K562 (cell line): ENCODE measurements around the gene LAPTM5. TPM values are rescaled to one million over a fixed set of nuclear protein-coding genes. Genes with fewer than 3 reads are reported as not detected.

Experiments used
- ATAC-seq: fragments of 200-7000 bp; cut with Tn5 transposase; 3 replicates; pipeline ENCODE4 v1.9.1; 2020; ENCODE audit warnings: moderate library complexity
- BruUV-seq: library from RNA; stranded (reverse); fragments of 400-500 nt; replicated peaks from 2 replicates; lab custom pipeline; 2021; lab: Mats Ljungman, UMichigan
- CTCF ChIA-PET: fragments of 300-600 bp; formaldehyde crosslinking; extraction: SDS; loops from one replicate; lab custom pipeline; 2021; ENCODE audit warnings: low intra/inter-chr PET ratio; lab: Yijun Ruan, JAX
- POLR2A ChIA-PET: fragments of 300-600, 350-650 bp; sonication (Branson Sonifier 250); formaldehyde crosslinking; extraction: SDS; loops from one replicate; lab custom pipeline; 2021; ENCODE audit warnings: antibody characterized with exemption, inconsistent platforms; lab: Yijun Ruan, JAX
- DNase-seq, 4 experiments: peaks; one replicate each; pipeline versions ENCODE4 v3.0.0 to v3.0.0-alpha.2; 2011 to 2018; ENCODE audit warnings: low spot score in 3 of 4, mixed read lengths in 3 of 4; ENCODE audit errors: extremely low read depth in 1 of 4
- FAIRE-seq: peaks from 2 replicates; lab custom pipeline; 2011; peaks lifted over from hg19 to GRCh38; lab: Jason Lieb, UNC
- H2AFZ ChIP-seq: 2 replicates; pipeline ENCODE4 v1.6.0; 2011; ENCODE audit warnings: low read depth, low read length, control low read depth, inconsistent platforms
- H3K27ac ChIP-seq: fragments of 200-600 bp; 3 replicates; pipeline ENCODE4 v1.8.0; 2011; ENCODE audit warnings: low read depth, mild to moderate bottlenecking, control low read depth, inconsistent platforms, low read length, moderate library complexity, mixed read lengths; ENCODE audit errors: extremely low read depth
- H3K27me3 ChIP-seq, 2 experiments: fragments of 300-600 bp in 1 of 2; 2 replicates in 1 of 2; 3 replicates in 1 of 2; pipeline versions ENCODE4 v1.6.0 to v1.8.0; 2011; ENCODE audit warnings: inconsistent platforms in 2 of 2, low read length in 2 of 2, mild to moderate bottlenecking in 1 of 2, mixed read lengths in 1 of 2, moderate library complexity in 1 of 2; ENCODE audit not compliant: control insufficient read depth in 2 of 2, insufficient read depth in 2 of 2
- H3K36me3 ChIP-seq: fragments of 300-600 bp; 3 replicates; pipeline ENCODE4 v1.8.0; 2011; ENCODE audit warnings: mild to moderate bottlenecking, low read length, inconsistent platforms; ENCODE audit not compliant: control insufficient read depth, insufficient read depth
- H3K4me1 ChIP-seq, 2 experiments: fragments of 200-600 bp in 1 of 2; replicated peaks in 1 of 2; 2 replicates in 1 of 2; 3 replicates in 1 of 2; pipeline versions ENCODE4 v1.5.1 to v1.8.0; 2011; ENCODE audit warnings: inconsistent platforms in 2 of 2, low read length in 2 of 2, mild to moderate bottlenecking in 1 of 2, mixed read lengths in 1 of 2, moderate library complexity in 1 of 2; ENCODE audit not compliant: control insufficient read depth in 2 of 2, insufficient read depth in 2 of 2
- H3K4me2 ChIP-seq: 2 replicates; pipeline ENCODE4 v1.6.1; 2011; ENCODE audit warnings: low read length, control low read depth, inconsistent platforms, mixed read lengths; ENCODE audit not compliant: insufficient read depth
- H3K4me3 ChIP-seq: fragments of 200-600 bp; sonication (generic), shearing (Covaris generic); 2 replicates; pipeline ENCODE4 v1.5.1; 2016; ENCODE audit warnings: control low read depth, inconsistent platforms
- H3K79me2 ChIP-seq: fragments of 200-600 bp; 3 replicates; pipeline ENCODE4 v1.8.0; 2011; ENCODE audit warnings: low read length, inconsistent platforms; ENCODE audit not compliant: control insufficient read depth, insufficient read depth
- H3K9ac ChIP-seq, 2 experiments: 2 replicates each; pipeline versions ENCODE4 v1.6.0 to v1.6.1; 2011; ENCODE audit warnings: low read depth in 2 of 2, low read length in 2 of 2, control low read depth in 1 of 2, inconsistent platforms in 1 of 2, mild to moderate bottlenecking in 1 of 2, mixed read lengths in 1 of 2; ENCODE audit not compliant: insufficient read depth in 1 of 2
- H3K9me1 ChIP-seq: one replicate; pipeline ENCODE4 v1.6.0; 2011; ENCODE audit warnings: inconsistent platforms, mild to moderate bottlenecking, low read length, moderate library complexity; ENCODE audit not compliant: control insufficient read depth, insufficient read depth
- H3K9me3 ChIP-seq: replicated peaks from 2 replicates; pipeline ENCODE4 v1.5.1; 2011; ENCODE audit warnings: low read depth, low read length, inconsistent platforms; ENCODE audit not compliant: control insufficient read depth, insufficient read depth
- H4K20me1 ChIP-seq: replicated peaks from 2 replicates; pipeline ENCODE4 v1.6.1; 2011; ENCODE audit warnings: low read length, inconsistent platforms, mixed read lengths; ENCODE audit not compliant: control insufficient read depth, insufficient read depth
- CREB3 ChIP-seq: fragments of 450-650 bp; conservative IDR thresholded peaks from 2 replicates; pipeline ENCODE4 v1.6.1; 2016; ENCODE audit warnings: missing genetic modification characterization, low read depth, mild to moderate bottlenecking, missing compliant biosample characterization, moderate library complexity
- CXXC5 ChIP-seq: fragments of 250-450 bp; sonication (Bioruptor Pico); IDR thresholded peaks from 2 replicates; pipeline ENCODE4 v1.8.0; 2022; ENCODE audit warnings: inconsistent platforms, mild to moderate bottlenecking, moderate library complexity
- GATAD2A ChIP-seq: fragments of 450-650 bp; IDR thresholded peaks from 2 replicates; pipeline ENCODE4 v1.6.1; 2017
- HDAC8 ChIP-seq: fragments of 450-650 bp; IDR thresholded peaks from 2 replicates; pipeline ENCODE4 v1.6.1; 2016; ENCODE audit warnings: mild to moderate bottlenecking, missing genetic modification characterization, moderate library complexity, missing compliant biosample characterization
- IRF2 ChIP-seq: sonication (generic); formaldehyde crosslinking; IDR thresholded peaks from 2 replicates; pipeline ENCODE4 v1.8.1; 2022; ENCODE audit warnings: mild to moderate bottlenecking, missing genetic modification reagents
- NFE2 ChIP-seq: IDR thresholded peaks from 2 replicates; pipeline ENCODE4 v1.6.1; 2014; ENCODE audit warnings: antibody characterized with exemption, low read depth
- PURB ChIP-seq: sonication (generic); formaldehyde crosslinking; IDR thresholded peaks from 2 replicates; pipeline ENCODE4 v1.9.0; 2021; ENCODE audit warnings: low read depth, mild to moderate bottlenecking, missing genetic modification reagents
- RBBP5 ChIP-seq: fragments of 200-600 bp; sonication (generic); IDR thresholded peaks from 2 replicates; pipeline ENCODE4 v1.6.1; 2012; ENCODE audit warnings: borderline replicate concordance, mild to moderate bottlenecking, low read length, control low read depth, inconsistent platforms; ENCODE audit not compliant: insufficient read depth, poor library complexity, severe bottlenecking
- SMAD2 ChIP-seq: fragments of 150-350 bp; IDR thresholded peaks from 2 replicates; pipeline ENCODE4 v1.6.1; 2014; ENCODE audit warnings: low read depth, mild to moderate bottlenecking, low read length
- SMAD3 ChIP-seq: fragments of 450-650 bp; formaldehyde crosslinking; conservative IDR thresholded peaks from 2 replicates; pipeline ENCODE4 v1.4.0; 2020; ENCODE audit warnings: mild to moderate bottlenecking
- SMARCB1 ChIP-seq: IDR thresholded peaks from 2 replicates; pipeline ENCODE4 v1.6.1; 2011; ENCODE audit warnings: improper control_type of control experiment, low read depth; ENCODE audit not compliant: insufficient read length
- USF2 ChIP-seq: sonication (generic); formaldehyde crosslinking; IDR thresholded peaks from 2 replicates; pipeline ENCODE4 v1.5.0; 2020; ENCODE audit warnings: missing genetic modification reagents
- ZNF263 ChIP-seq: sonication (generic); formaldehyde crosslinking; IDR thresholded peaks from 2 replicates; pipeline ENCODE4 v1.8.0; 2022; ENCODE audit warnings: mild to moderate bottlenecking, missing genetic modification reagents, borderline replicate concordance
- ZNF280A ChIP-seq: fragments of 450-650 bp; IDR thresholded peaks from 2 replicates; pipeline ENCODE4 v1.6.1; 2018; ENCODE audit warnings: mild to moderate bottlenecking, low read depth; ENCODE audit not compliant: partially characterized antibody
- ZNF511 ChIP-seq: sonication (generic); formaldehyde crosslinking; IDR thresholded peaks from 2 replicates; pipeline ENCODE4 v1.8.0; 2022; ENCODE audit warnings: mild to moderate bottlenecking, missing genetic modification reagents
- WGBS: fragments of 100-300 bp; shearing (Covaris generic); methylation state at CpG from one replicate; pipeline ENCODE4 v1.1.6; 2016; ENCODE audit warnings: low coverage, mixed read lengths; ENCODE audit not compliant: insufficient coverage; ENCODE audit errors: missing lambda C conversion rate; 5-methylcytosine and 5-hydroxymethylcytosine counted together
- in situ Hi-C: fragments of 300-500 bp; cut with MboI; formaldehyde crosslinking; loops from 4 replicates; pipeline ENCODE4 v1.15.0; 2018; ENCODE audit warnings: inconsistent platforms, mixed read lengths
- intact Hi-C: fragments of 100-400 bp; cut with micrococcal nuclease; formaldehyde crosslinking; loops from 2 replicates; pipeline ENCODE4 v1.14.2; 2022
- polyA plus RNA-seq, 8 experiments: library from polyadenylated mRNA; depleted of rRNA in 4 of 8; stranded (reverse) in 5 of 8; unstranded in 3 of 8; fragments of >200 nt; fragmentation: Nextera tagmentation in 2 of 8; fragmentation: Illumina TruSeq in 1 of 8; extraction: Ambion mirVana in 2 of 8; extraction: Trizol in 1 of 8; gene quantifications; 2 replicates each; pipeline versions ENCODE4 v1.2.1 to v1.2.3, GENCODE V29; 2011 to 2014; ENCODE audit warnings: inconsistent platforms in 1 of 8, missing spikeins in 1 of 8
- total RNA-seq, 7 experiments: library from RNA; depleted of rRNA in 6 of 7; stranded (reverse); fragments of >200 nt in 6 of 7; fragmentation: Illumina TruSeq in 2 of 7; extraction: Trizol in 2 of 7; gene quantifications; 2 replicates each; pipeline versions ENCODE4 v1.2.1 to v1.2.3, GENCODE V29; 2011 to 2021; ENCODE audit warnings: low replicate concordance in 1 of 7

LAPTM5 gene
- total and polyA plus RNA-seq, 9 of the 15 experiments (the other 6 are each of a cell fraction or from before 2014, with no cell fraction given) = 2.4 to 47.3 (median 20.3) TPM

GRCh38 chr1:30734106-30734505, 23.5 kb downstream of the LAPTM5 start (continued):
- TF ChIP-seq ZNF263 (CRISPR knock-in tag) = no peak

- H3K36me3 ChIP-seq = peaks cover 7% of the 10 kb centered on the region; the same call in 2 of the 3 replicates
- TF ChIP-seq PURB (no peak), GATAD2A (no peak), RBBP5 (no peak), HDAC8 (tag) (no peak), USF2 (CRISPR knock-in tag) (no peak), CXXC5 (CRISPR knock-in tag) (peak; percentile 29), IRF2 (CRISPR knock-in tag) (no peak), NFE2 (peak; percentile 81), SMAD3 (CRISPR knock-in tag) (no peak), ZNF511 (no peak), ZNF280A (no peak), SMARCB1 (peak; percentile 44), SMAD2 (no peak), CREB3 (tag) (no peak)
Observed at GRCh38 chr1:30733493-30733892, 24.1 kb downstream of the LAPTM5 start.

More at GRCh38 chr1:30733493-30733892, 24.1 kb downstream of the LAPTM5 start:
- ChIA-PET CTCF (no interaction called here), POLR2A (interaction anchor here (0.9 to 4.7 kb wide), 6 partner anchors 9 to 45 kb away, joined by 3 to 51 read pairs (median 6); no protein-coding TSS in a partner anchor)
- H3K27ac ChIP-seq = no peak overlapping the region
- FAIRE-seq (no peak), ATAC-seq (peak; percentile 39), DNase-seq (peak; percentile 55 to 70 (median 60))
- in situ Hi-C loops = no loop called here
- intact Hi-C loops = no loop called here
- peaks cover 48 to 64% of the 10 kb centered on the region in 2 experiments for H3K4me1 ChIP-seq
- H4K20me1 ChIP-seq = no peaks in the 10 kb centered on the region
- H2AFZ ChIP-seq = no peak overlapping the region
- no peak overlapping the region for H3K4me3 ChIP-seq
- H3K9ac ChIP-seq = peak overlapping the region in 1 of 2 experiments; percentile 17; a peak in 1 of 4 replicates
- no peaks in the 10 kb centered on the region for H3K27me3 ChIP-seq
- no peak overlapping the region for H3K4me2 ChIP-seq
- H3K9me1 ChIP-seq = no peaks in the 10 kb centered on the region
- peaks cover 4% of the 10 kb centered on the region for H3K9me3 ChIP-seq
- no peaks in the 10 kb centered on the region for H3K79me2 ChIP-seq
- no TSS peak for BruUV-seq
- 40% methylated on average over 8 of the region's 8 CpGs for WGBS
